HG03280 (cell line): ENCODE data around the gene TOMM40L.
A peak's percentile ranks its signal among the peaks of the same experiment; 100 is the strongest.

Experiments
- ATAC-seq: cut with Tn5 transposase; IDR thresholded peaks from one replicate; pipeline ENCODE4 v1.9.1; 2021; ENCODE audit warnings: mild to moderate bottlenecking, moderate library complexity; ENCODE audit not compliant: unreplicated experiment

Gene TOMM40L

DNA sequence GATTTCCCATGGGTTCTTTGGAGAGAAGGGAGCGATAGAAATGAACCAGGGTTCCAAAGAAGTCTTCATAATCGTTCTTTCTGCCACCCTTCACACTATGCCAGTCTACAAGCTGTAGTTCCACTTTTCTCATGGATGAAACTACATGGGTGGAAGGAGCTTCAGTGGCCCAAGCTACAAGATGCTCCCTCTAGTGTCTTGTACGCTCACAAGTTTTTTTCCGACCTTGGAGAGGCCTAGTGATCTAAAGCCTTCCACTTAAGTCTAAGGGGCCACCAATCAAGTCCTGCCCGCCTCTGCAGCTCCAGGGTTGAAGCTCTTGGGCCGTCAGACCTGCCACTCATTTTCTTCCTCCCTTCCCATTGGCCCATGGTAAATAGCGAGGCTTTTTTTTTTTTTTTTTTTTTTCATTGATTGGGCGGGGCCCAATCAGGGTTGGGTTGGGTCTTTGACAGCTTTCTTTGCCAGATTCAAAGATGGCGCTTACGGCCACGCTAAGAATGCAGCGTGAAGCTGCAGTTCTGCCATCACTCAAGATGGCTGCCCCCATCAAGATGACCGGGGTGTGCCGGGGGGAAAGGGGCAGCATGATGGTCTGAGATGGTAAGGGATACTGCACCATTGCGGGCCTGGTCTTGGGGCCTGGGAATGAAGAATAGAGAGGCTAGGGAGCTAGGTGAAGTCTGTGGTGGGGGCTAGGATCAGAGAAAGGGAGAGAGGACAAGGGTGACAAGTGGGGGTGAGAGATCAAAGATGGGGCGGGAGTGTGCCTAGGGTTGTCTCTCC lies at the start of gene TOMM40L:
Gene TOMM40L, plus strand, starts transcription at position 527 of the 786 bp plus-strand sequence. CDS start 430 bp downstream, outside the sequence.
- peak; percentile 98 for ATAC-seq

DNA sequence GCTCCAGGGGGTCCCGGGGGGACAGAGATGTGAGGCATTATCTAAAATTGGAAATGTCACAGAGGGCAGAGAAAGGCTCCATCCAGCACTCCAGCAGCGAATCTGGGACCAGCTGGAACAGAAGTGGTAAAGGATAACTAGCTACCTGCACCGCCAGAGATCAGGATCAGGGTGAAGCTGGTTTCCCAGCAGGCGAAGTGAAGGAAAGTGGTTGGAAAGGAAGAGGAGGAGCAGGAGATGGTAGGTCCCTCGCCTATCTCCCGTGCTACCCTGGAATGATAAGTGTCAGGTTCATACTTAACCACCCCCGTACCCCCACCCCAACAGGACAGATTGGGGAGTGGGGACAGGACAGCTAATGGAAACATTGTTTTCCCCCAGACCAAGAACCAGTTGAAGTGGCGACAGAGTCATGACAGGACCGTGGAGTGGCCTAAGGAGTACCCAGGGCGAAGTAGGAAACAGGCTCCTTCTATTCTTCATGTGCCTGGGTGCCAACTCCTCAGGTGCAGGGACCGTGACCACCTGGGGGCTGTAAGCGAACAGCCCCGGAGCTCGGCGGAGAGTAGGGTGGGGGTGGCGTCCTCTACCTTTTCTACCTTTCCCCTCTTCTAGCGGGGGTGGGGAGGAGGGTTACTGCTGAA lies 49.3 kb upstream of the TOMM40L start:
- ATAC-seq = no peak

GRCh38 chr1:161177112-161177935 lies 48.5 kb upstream of the TOMM40L start, which contains the start of gene B4GALT3:
Gene B4GALT3, minus strand, starts transcription at chr1:161177507. Its CDS starts 1,447 bp downstream, at chr1:161176060.
- ATAC-seq = peak; percentile 82

DNA sequence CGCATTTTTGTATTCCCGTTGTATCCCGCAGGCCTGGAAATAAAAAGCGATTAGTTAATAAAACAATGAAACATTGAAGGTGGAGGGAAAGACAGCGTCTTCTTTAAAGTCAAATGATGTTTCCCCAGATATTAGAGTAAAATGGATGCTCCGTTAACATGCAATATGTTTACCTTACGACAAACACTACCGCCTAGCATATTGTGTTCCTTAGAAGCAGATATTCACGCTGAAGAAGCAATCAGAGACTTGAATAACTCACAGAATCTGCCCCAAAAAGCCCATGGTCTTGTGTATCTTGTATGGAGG lies 48.0 kb upstream of the TOMM40L start:
- no peak for ATAC-seq

GRCh38 chr1:161179698-161180097 lies 46.2 kb upstream of the TOMM40L start:
- no peak for ATAC-seq

- ATAC-seq = no peak
Observed at GRCh38 chr1:161180639-161181038, 45.2 kb upstream of the TOMM40L start.

GRCh38 chr1:161182214-161182613 lies 43.6 kb upstream of the TOMM40L start:
- ATAC-seq = peak; percentile 39

GRCh38 chr1:161185282-161185682 lies 40.6 kb upstream of the TOMM40L start:
- peak; percentile 74 for ATAC-seq

GRCh38 chr1:161185732-161186311 lies 40.0 kb upstream of the TOMM40L start:
- ATAC-seq = peak; percentile 22

GRCh38 chr1:161187311-161187710 lies 38.5 kb upstream of the TOMM40L start:
- no peak for ATAC-seq

DNA sequence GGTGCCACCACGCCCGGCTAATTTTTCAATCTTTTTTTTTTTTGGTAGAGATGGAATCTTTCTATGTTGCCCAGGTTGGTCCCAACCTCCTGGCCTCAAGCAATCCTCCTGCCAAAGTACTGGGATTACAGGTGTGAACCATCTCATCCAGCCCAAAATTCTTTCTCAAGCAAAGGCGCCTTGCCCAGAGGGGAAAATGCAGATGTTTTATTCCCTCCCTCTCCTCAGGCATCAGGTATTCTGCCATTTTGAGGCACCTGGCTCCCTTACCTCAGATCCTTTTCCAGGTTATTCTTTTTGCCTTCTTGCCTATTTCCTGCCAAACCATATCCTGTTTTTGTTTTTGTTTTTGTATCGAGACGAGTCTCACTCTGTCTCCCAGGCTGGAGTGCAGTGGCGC lies 37.5 kb upstream of the TOMM40L start:
- ATAC-seq = no peak

DNA sequence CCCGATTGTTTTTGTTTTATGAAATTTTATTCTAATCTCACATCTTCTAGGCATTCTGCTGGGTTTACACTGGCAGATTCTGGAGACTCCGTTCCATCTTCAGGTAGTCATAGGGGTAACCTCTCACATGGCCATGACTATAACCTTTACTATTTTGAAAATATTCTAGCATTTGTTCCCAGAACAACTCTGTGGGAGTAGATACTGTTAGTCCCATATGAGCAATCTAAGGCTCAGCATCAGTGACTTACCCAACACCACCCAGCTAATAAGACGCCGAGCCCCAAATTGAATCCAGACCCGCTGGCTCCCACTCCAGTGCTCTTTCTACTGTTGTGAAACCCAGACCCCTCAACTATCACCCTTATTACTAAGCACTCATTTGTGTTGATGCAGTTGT lies 36.8 kb upstream of the TOMM40L start:
- no peak for ATAC-seq

DNA sequence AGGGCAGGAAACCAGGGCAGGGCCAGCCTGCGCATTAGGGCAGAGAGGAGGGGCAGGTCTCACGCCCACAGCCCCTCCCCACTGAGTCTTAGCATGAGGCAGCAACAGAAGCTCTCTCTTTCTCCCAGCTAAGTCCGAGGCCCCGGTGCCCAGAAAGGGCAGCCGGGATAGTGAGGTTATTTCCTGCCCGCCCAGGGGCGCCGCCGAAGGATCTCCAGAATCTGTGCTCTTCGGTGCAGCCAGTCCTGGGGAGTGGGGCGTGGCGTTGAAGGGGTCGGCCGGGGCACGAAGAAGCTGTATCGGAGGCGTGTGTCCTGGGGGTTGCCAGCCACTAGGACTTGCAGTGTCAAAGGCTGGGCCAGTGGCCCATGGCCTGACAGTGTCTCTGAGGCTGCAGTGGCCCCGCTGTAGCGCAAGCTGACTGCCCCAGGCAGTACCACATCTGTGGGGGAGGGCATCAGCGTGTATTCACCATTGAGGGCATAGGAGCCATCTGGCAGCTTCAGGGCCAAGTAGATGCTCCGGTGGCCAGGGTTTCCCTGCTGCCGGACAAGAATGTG lies 34.8 kb upstream of the TOMM40L start:
- ATAC-seq = no peak

- ATAC-seq = no peak
Observed at GRCh38 chr1:161191971-161192370, 33.9 kb upstream of the TOMM40L start.

DNA sequence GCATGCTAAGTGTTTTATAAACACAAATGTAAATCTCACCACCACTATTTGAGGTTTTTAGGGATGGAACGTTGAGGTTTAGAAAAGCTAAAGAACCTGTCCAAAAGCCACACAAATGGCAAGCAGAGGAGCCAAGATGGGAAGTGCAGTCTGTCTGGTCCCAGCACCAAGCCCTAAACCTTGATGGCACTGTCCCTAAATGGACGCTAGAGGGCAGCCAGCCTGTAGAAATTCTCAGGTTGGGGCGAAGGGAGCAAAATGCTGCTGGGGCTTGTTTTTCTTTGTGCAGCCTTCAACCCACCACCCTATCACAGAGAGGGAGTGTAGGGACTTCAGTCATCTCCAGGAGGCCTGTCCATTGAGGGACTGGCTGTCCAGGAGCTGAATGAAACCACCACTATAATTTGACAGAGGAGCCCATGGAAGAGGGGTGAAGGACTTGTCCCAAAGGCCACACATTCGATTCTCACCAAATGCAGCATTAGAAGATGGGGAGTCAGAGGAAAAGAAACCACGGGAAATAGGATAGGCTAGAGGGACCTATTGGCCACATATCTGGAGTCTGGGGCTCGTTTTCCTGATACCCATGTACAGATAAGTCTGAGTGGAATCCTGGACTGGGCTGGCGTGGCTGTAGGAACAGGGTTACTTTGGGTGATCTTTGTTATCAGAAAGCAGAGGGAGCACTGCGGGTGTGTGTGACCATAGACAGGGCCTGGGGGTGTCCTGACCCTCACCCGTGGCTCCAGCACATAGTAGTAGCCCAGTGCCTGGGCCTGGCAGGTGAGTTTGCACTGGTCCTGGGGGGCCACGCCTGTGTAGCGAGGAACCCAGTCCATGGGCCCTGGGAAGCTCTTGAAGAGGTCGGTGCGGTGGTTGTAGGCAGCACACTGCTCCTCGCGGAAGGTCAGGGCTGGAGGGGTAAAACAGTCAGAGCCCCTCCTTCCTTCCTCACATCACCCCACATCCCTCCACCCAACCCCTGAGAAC lies 33.1 kb upstream of the TOMM40L start:
- peak; percentile 73 for ATAC-seq

DNA sequence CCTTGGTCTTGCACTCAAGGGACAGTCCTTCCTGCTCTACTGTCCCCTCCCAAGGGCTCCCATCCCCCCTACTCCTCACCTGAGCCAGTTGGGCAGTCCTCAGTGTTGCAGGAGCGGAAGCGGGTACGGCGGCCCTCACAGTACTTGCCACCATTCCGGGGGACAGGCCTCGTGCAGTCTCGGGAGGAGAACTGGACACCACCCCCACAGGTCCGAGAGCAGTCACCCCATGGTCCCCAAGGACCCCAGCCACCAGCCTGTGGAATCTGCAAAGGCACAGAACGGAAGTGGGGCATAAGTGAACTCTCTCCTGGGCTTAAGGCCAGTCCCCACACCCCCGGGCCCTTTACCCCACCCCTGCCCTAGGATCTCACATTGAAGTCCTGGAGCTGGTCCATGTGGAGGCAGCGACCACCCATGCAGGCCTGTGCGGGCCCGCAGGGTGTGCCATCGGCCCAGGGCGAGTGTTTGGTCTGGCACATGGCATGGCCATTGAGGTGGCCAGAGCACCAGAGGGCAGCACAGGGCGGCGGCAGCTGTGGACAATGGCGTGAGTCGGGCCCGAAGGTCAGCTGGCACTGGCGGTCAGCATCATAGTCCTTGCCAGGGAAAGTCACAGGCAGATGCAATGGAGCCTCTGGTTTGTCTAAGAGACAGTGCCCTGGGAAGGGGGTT lies 32.2 kb upstream of the TOMM40L start:
- no peak for ATAC-seq

- no peak for ATAC-seq
Observed at GRCh38 chr1:161195171-161195570, 30.7 kb upstream of the TOMM40L start.

DNA sequence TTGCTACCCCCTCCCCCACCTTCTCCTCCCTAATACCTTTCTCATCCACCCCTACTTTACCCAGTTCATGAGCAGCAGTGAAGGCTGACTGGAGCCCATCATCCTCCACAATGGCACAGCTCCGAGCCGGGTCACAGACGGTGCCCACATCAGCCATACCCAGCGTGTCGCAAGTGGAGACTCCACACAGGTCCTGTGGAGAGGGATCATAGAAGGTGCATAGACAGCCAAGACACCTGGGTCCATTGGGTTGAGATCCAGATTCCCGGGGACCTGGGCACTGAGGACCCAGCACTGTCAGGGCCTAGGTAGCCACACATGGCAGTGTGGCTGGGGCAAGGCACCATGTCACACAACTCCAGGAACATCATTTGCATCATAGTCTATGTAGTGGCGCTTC lies 29.7 kb upstream of the TOMM40L start:
- ATAC-seq = no peak
